Skin epidermis (tissue), 12 donors: ENCODE measurements around the gene SLC35F6.
"Not testable (repeated sequence)": the region's sequence is repeated elsewhere in the genome, so short reads cannot be mapped to it uniquely, and the experiment has no call there.

Source experiments
- H3K27ac ChIP-seq, 21 experiments: fragments of 200-600 bp; sonication (generic) in 11 of 21; one replicate each; pipeline ENCODE4 v1.5.0; 2020; ENCODE audit warnings: mild to moderate bottlenecking in 3 of 21, inconsistent platforms in 2 of 21, moderate library complexity in 2 of 21
- H3K4me3 ChIP-seq, 7 experiments: fragments of 200-600 bp; sonication (generic) in 2 of 7; one replicate each; pipeline ENCODE4 v1.5.0; 2020; ENCODE audit warnings: inconsistent platforms in 2 of 7, mild to moderate bottlenecking in 2 of 7, moderate library complexity in 1 of 7

SLC35F6 gene

GRCh38 chr2:26811791-26812694 is 48.0 kb downstream of the SLC35F6 start:
- H3K4me3 ChIP-seq = no peak overlapping the region

GRCh38 chr2:26812731-26813130 is 48.6 kb downstream of the SLC35F6 start:
- no peak overlapping the region for H3K4me3 ChIP-seq
- no peak overlapping the region for H3K27ac ChIP-seq

More at GRCh38 chr2:26811791-26812694, 48.0 kb downstream of the SLC35F6 start:
- H3K27ac ChIP-seq = no peak overlapping the region

DNA sequence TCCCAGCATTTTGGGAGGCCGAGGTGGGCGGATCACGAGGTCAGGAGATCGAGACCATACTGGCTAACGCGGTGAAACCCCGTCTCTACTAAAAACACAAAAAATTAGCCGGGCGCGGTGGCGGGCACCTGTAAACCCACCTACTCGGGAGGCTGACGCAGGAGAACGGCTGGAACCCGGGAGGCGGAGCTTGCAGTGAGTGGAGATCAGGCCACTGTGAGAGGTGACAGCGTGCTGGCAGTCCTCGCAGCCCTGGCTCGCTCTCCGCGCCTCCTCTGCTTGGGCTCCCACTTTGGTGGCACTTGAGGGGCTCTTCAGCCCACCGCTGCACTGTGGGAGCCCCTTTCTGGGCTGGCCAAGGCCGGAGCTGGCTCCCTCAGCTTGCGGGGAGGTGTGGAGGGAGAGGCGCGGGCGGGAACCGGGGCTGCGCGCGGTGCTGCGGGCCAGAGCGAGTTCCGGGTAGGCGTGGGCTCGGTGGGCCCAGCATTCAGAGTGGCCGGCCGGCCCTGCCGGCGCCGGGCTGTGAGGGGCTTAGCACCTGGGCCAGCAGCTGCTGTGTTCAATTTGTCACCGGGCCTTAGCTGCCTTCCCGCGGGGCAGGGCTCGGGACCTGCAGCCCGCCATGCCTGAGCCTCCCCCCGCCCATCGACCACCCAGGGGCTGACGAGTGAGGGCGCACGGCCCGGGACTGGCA is 50.1 kb downstream of the SLC35F6 start:
- H3K27ac ChIP-seq, H3K4me3 ChIP-seq: not testable (repeated sequence)

- Histone ChIP-seq H3K4me3 (no peak overlapping the region), H3K27ac (no peak overlapping the region)
Observed at GRCh38 chr2:26816893-26817292, 52.8 kb downstream of the SLC35F6 start.

DNA sequence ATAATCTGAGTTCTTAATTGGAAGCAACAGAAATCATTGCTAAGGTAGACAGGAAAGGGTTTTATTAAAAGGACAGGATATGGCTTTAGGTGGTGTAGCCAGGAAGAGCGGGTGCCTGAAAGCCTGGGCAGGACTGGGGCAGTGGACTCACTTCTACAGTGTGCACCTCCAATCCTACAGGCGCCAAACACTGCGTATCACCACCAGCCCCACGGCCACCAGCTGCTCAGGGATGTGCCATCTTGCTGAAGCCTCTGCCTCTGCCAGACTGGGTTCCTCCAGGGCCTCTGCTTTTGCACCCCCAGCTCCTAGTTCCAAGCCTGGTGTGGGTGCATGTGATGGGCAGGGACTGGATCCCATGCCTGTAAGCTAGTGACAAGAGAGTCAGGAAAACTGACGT is 54.2 kb downstream of the SLC35F6 start:
- H3K27ac ChIP-seq = no peak overlapping the region

DNA sequence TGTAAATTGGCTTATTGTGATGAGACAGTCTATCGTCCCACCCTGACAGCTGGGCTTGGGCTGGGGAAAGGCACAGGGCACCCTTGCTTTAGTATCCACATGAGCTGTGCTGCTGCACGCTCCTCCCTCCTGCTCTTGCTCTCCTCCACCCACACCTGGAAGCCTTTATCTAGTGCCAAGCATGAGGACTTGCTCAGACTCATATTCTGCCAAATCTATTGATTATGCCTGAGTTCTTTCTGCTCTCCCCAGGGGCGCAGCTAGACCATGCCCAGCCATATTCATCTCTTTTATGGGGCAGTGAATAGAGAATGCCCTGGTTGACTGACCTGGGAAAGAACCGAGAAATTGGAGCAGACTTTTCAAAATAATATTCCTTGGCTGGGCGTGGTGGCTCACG is 54.9 kb downstream of the SLC35F6 start:
- Histone ChIP-seq H3K4me3 (no peak overlapping the region), H3K27ac (no peak overlapping the region)

More for the DNA sequence above, 54.2 kb downstream of the SLC35F6 start:
- no peak overlapping the region for H3K4me3 ChIP-seq

- no peak overlapping the region for H3K4me3 ChIP-seq
- H3K27ac ChIP-seq = no peak overlapping the region
Observed at GRCh38 chr2:26820932-26821331, 56.8 kb downstream of the SLC35F6 start.

GRCh38 chr2:26822877-26823276 is 58.8 kb downstream of the SLC35F6 start:
- no peak overlapping the region for H3K4me3 ChIP-seq
- no peak overlapping the region for H3K27ac ChIP-seq
